ENCODE measurements around the gene SPATA6. TPM values are rescaled to one million over a fixed set of nuclear protein-coding genes. Genes with fewer than 3 reads are reported as not detected.
"Not testable (repeated sequence)": the region's sequence is repeated elsewhere in the genome, so short reads cannot be mapped to it uniquely, and the experiment has no call there.

Gene SPATA6
- total RNA-seq, 3 donors from 2014 or later = 0.38 to 1.7 (median 1.3) TPM

GRCh38 chr1:48344373-48344772 is 127.6 kb downstream of the SPATA6 start:
- Mint-ChIP-seq H3K9me3 (peaks cover 24% of the 10 kb centered on the region), H3K27me3 (ENCODE audit: low read depth) (no peaks in the 10 kb centered on the region), H3K4me1 (ENCODE audit: low read depth) (no peaks in the 10 kb centered on the region), H3K4me3 (no peak overlapping the region), H3K36me3 (ENCODE audit: insufficient read depth) (no peaks in the 10 kb centered on the region)
- DNase-seq (no peak), ATAC-seq (no peak)

GRCh38 chr1:48341221-48341620 is 130.8 kb downstream of the SPATA6 start:
- H3K4me3 Mint-ChIP-seq = no peak overlapping the region
- no peaks in the 10 kb centered on the region for H3K36me3 Mint-ChIP-seq (ENCODE audit: insufficient read depth)
- DNase-seq (no peak), ATAC-seq (no peak)
- H3K27me3 Mint-ChIP-seq (ENCODE audit: low read depth) = no peaks in the 10 kb centered on the region
- peaks cover 24% of the 10 kb centered on the region for H3K9me3 Mint-ChIP-seq
- H3K4me1 Mint-ChIP-seq (ENCODE audit: low read depth) = no peaks in the 10 kb centered on the region

DNA sequence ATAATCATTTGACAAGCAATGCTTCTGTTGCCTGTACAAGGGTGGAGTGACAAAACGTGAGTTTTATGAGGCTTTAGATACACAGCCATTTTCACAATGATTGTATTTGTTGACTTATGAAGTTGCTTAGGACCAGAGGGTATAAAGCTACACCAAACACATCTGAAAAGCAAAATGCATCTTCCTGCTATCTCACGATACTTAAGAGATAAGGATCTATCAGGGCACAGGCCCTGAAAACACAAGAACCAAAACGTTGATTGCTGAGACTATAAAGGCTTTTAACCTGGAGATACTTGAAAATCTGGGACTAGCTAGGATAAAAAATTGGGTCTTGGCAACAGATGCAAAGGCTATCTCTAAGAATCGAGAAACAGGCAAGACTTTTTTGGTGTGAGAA is 133.7 kb downstream of the SPATA6 start:
- ATAC-seq (no peak), DNase-seq (no peak)
- peaks cover 10% of the 10 kb centered on the region for H3K9me3 Mint-ChIP-seq
- no peaks in the 10 kb centered on the region for H3K27me3 Mint-ChIP-seq (ENCODE audit: low read depth)
- no peaks in the 10 kb centered on the region for H3K36me3 Mint-ChIP-seq (ENCODE audit: insufficient read depth)
- H3K4me1 Mint-ChIP-seq (ENCODE audit: low read depth) = no peaks in the 10 kb centered on the region
- no peak overlapping the region for H3K4me3 Mint-ChIP-seq

DNA sequence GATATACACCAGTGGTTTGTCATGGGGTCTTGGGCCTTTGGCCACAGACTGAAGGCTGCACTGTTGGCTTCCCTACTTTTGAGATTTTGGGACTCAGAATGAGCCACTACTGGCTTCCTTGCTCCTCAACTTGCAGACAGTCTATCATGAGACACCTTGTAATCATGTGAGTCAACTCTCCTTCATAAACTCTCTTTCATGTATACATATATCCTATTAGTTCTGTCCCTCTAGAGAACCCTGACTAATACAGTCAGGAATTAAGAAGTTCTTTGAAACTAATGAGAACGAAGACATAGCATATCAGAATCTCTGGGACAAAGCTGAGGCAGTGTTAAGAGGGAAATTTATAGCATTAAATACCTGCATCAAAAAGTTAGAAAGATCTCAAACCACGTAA is 138.7 kb downstream of the SPATA6 start:
- DNase-seq = no peak
- no peak for ATAC-seq
- Mint-ChIP-seq H3K9me3 (peaks cover 28% of the 10 kb centered on the region), H3K36me3 (ENCODE audit: insufficient read depth) (peaks cover 6% of the 10 kb centered on the region), H3K4me1 (ENCODE audit: low read depth) (no peaks in the 10 kb centered on the region), H3K4me3 (no peak overlapping the region), H3K27me3 (ENCODE audit: low read depth) (no peaks in the 10 kb centered on the region)

GRCh38 chr1:48332115-48332514 is 139.9 kb downstream of the SPATA6 start:
- H3K4me3 Mint-ChIP-seq = no peak overlapping the region
- peaks cover 6% of the 10 kb centered on the region for H3K36me3 Mint-ChIP-seq (ENCODE audit: insufficient read depth)
- no peak for ATAC-seq

DNA sequence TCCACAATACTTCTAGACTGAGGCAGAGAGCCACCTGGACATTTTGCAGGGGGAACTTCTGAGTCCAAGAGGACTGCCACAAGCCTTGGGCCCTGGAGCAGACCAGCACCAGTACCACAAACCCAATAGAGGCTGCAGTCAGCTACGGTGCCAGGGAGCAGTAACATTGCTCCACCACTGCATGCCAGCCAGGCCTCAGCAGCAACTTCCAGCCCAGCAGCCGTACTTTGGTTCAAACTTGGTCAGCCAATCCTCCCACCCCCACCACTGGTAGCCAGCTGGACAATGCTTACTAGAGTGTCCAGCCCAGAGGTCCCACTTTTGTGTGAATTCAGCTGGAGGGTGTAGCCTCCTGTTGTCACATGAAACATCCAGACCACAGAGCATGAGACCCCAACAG is 142.1 kb downstream of the SPATA6 start:
- H3K4me1 Mint-ChIP-seq (ENCODE audit: low read depth) = no peaks in the 10 kb centered on the region
- ATAC-seq (no peak), DNase-seq (no peak)
- H3K9me3 Mint-ChIP-seq = peaks cover 40% of the 10 kb centered on the region
- no peak overlapping the region for H3K4me3 Mint-ChIP-seq
- no peaks in the 10 kb centered on the region for H3K27me3 Mint-ChIP-seq (ENCODE audit: low read depth)
- peaks cover 12% of the 10 kb centered on the region for H3K36me3 Mint-ChIP-seq (ENCODE audit: insufficient read depth)

More at GRCh38 chr1:48332115-48332514, 139.9 kb downstream of the SPATA6 start:
- H3K27me3 Mint-ChIP-seq (ENCODE audit: low read depth) = no peaks in the 10 kb centered on the region
- H3K4me1 Mint-ChIP-seq (ENCODE audit: low read depth) = no peaks in the 10 kb centered on the region
- DNase-seq = no peak
- H3K9me3 Mint-ChIP-seq = peaks cover 28% of the 10 kb centered on the region

DNA sequence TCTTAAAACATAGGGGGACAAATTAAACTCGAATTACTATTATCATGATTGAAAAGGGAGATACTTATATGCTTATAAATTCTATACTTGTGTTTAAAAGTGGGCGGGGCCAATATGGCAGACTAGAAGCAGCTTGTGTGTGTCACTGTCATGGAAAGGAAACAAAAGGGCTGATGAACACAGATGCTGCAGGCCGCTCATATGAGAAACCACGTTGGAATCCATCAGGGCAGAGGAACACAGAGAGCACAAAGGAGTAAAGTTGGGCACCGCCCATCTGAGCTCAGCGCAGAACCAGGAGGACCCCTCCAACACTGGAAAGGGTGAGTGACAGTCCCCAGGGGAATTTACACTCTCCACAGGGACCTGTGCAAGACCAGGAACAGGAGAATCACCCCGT is 142.5 kb downstream of the SPATA6 start:
- ATAC-seq = no peak
- H3K36me3 Mint-ChIP-seq (ENCODE audit: insufficient read depth) = peaks cover 12% of the 10 kb centered on the region
- H3K4me1 Mint-ChIP-seq (ENCODE audit: low read depth) = no peaks in the 10 kb centered on the region
- DNase-seq = no peak
- no peak overlapping the region for H3K4me3 Mint-ChIP-seq
- H3K9me3 Mint-ChIP-seq = peaks cover 40% of the 10 kb centered on the region
- H3K27me3 Mint-ChIP-seq (ENCODE audit: low read depth) = no peaks in the 10 kb centered on the region

DNA sequence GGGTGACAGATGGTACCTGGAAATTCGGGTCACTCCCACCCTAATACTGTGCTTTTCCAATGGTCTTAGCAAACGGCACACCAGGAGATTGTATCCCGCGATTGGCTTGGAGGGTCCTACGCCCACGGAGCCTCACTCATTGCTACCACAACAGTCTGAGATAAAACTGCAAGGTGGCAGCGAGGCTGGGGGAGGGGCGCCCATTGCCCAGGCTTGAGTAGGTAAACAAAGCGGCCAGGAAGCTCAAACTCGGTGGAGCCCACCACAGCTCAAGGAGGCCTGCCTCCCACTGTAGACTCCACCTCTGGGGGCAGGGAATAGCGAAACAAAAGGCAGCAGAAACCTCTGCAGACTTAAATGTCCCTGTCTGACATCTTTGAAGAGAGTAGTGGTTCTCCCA is 160.2 kb downstream of the SPATA6 start:
- H3K4me3 Mint-ChIP-seq; DNase-seq; ATAC-seq; H3K27me3 Mint-ChIP-seq (ENCODE audit: low read depth); H3K36me3 Mint-ChIP-seq (ENCODE audit: insufficient read depth); H3K4me1 Mint-ChIP-seq (ENCODE audit: low read depth): not testable (repeated sequence)
- H3K9me3 Mint-ChIP-seq = peaks cover 24% of the 10 kb centered on the region

- Mint-ChIP-seq H3K4me1 (ENCODE audit: low read depth) (no peaks in the 10 kb centered on the region), H3K36me3 (ENCODE audit: insufficient read depth) (peaks cover 2% of the 10 kb centered on the region), H3K27me3 (ENCODE audit: low read depth) (no peaks in the 10 kb centered on the region), H3K9me3 (peaks cover 23% of the 10 kb centered on the region), H3K4me3 (no peak overlapping the region)
- ATAC-seq (no peak), DNase-seq (no peak)
These were observed 162.4 kb downstream of the SPATA6 start for GRCh38 chr1:48309564-48310082.

DNA sequence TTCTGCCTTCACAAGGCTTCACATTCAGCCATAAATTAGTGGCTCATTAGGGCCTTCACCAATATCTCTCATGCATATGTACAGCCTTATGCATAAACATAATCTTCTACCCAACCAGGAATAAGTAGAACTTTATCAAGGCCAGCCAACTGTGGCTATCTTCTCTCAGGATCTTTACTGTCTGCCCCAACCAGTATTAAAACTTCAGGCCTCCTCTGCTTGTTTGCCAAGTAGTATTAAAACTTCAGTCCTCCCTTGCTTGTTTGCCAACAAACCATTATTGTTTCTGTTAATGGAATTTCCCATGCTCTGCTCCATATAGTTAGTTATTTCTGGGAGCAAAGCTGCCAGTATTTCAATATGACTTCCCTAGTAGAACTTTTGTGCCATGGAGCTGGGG is 169.4 kb downstream of the SPATA6 start:
- no peak for ATAC-seq
- H3K27me3 Mint-ChIP-seq (ENCODE audit: low read depth) = no peaks in the 10 kb centered on the region
- peaks cover 12% of the 10 kb centered on the region for H3K9me3 Mint-ChIP-seq
- DNase-seq = no peak
- no peaks in the 10 kb centered on the region for H3K36me3 Mint-ChIP-seq (ENCODE audit: insufficient read depth)
- no peak overlapping the region for H3K4me3 Mint-ChIP-seq
- no peaks in the 10 kb centered on the region for H3K4me1 Mint-ChIP-seq (ENCODE audit: low read depth)

DNA sequence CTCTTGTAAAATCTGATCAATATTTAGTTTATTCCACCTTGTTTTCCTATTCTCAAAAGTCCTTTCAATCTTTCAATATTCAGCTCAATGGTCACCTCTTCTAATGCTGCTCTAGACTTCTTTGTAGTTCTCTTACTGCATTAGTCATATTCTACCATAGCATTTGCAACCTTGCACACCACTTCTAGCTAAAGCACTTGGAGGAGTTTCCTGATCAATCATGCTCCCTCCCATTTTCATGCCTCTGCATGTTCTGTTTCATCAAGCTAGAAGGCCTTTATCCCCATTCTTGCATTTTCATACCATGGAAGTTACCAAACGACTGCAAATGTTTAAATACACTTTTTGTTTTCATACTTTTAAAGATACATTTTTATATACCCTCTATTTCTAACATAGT is 177.3 kb downstream of the SPATA6 start:
- no peaks in the 10 kb centered on the region for H3K27me3 Mint-ChIP-seq (ENCODE audit: low read depth)
- H3K4me3 Mint-ChIP-seq = no peak overlapping the region
- no peaks in the 10 kb centered on the region for H3K36me3 Mint-ChIP-seq (ENCODE audit: insufficient read depth)
- peaks cover under 1% of the 10 kb centered on the region for H3K9me3 Mint-ChIP-seq
- ATAC-seq (no peak), DNase-seq (no peak)
- no peaks in the 10 kb centered on the region for H3K4me1 Mint-ChIP-seq (ENCODE audit: low read depth)

GRCh38 chr1:48294094-48294493 is 177.9 kb downstream of the SPATA6 start:
- H3K27me3 Mint-ChIP-seq (ENCODE audit: low read depth); H3K36me3 Mint-ChIP-seq (ENCODE audit: insufficient read depth); H3K4me3 Mint-ChIP-seq; ATAC-seq; H3K4me1 Mint-ChIP-seq (ENCODE audit: low read depth); DNase-seq; H3K9me3 Mint-ChIP-seq: not testable (repeated sequence)

- no peaks in the 10 kb centered on the region for H3K4me1 Mint-ChIP-seq (ENCODE audit: low read depth)
- H3K4me3 Mint-ChIP-seq = no peak overlapping the region
- no peak for DNase-seq
- H3K36me3 Mint-ChIP-seq (ENCODE audit: insufficient read depth) = no peaks in the 10 kb centered on the region
- H3K27me3 Mint-ChIP-seq (ENCODE audit: low read depth) = no peaks in the 10 kb centered on the region
- ATAC-seq = no peak
- no peaks in the 10 kb centered on the region for H3K9me3 Mint-ChIP-seq
These were observed 179.3 kb downstream of the SPATA6 start for GRCh38 chr1:48292706-48293105.

DNA sequence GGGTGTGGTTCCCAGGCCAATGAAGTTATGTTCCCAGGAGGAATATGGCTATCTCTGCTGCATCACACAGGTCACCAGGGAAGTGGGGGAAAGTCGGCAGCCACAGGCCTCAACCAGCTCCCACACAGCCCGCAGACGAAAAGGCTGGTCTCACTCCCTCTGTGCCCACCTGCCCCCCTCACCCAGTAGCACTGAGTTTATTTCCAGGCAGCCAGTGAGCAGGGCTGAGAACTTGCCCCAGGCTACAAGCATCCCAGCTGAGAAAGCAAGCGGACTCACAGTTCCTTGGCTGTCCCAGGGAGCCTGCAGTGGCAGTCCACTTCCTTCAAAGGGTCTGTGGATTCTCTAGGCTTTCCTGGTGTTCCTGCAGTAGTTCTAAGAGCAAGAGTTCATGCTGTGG is 180.6 kb downstream of the SPATA6 start:
- ATAC-seq (no peak), DNase-seq (no peak)
- Mint-ChIP-seq H3K27me3 (ENCODE audit: low read depth) (no peaks in the 10 kb centered on the region), H3K4me1 (ENCODE audit: low read depth) (no peaks in the 10 kb centered on the region), H3K4me3 (no peak overlapping the region), H3K36me3 (ENCODE audit: insufficient read depth) (no peaks in the 10 kb centered on the region), H3K9me3 (no peaks in the 10 kb centered on the region)

DNA sequence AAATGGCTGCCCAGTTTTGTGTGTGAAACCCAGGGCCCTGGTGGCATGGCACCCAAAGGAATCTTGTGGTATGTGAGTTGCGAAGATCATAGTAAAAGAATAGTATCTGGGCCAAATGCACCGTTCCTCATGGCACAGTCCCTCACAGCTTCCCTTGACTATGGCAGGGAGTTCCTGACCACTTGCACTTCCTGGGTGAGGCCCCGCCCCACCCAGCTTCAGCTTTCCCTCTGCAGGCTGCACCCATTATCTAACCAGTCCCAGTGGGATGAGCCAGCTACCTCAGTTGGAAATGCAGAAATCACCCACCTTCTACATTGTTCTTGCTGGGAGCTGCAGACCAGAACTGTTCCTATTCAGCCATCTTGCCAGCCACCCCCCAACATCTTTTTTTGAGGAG is 186.5 kb downstream of the SPATA6 start:
- ATAC-seq (no peak), DNase-seq (no peak)
- Mint-ChIP-seq H3K4me3 (no peak overlapping the region), H3K36me3 (ENCODE audit: insufficient read depth) (no peaks in the 10 kb centered on the region), H3K27me3 (ENCODE audit: low read depth) (no peaks in the 10 kb centered on the region), H3K9me3 (peaks cover under 1% of the 10 kb centered on the region), H3K4me1 (ENCODE audit: low read depth) (no peaks in the 10 kb centered on the region)
